Ovary (tissue), 10 donors: ENCODE measurements around the gene MYOCOS. TPM values are rescaled to one million over a fixed set of nuclear protein-coding genes. Genes with fewer than 3 reads are reported as not detected.

ENCODE experiments used
- DNase-seq, 5 donors: peaks; one replicate each; pipeline ENCODE4 v3.0.0-alpha.2; 2019 to 2020
- H3K27ac ChIP-seq, 2 donors: fragments of 200-600 bp; one replicate each; pipeline versions ENCODE4 v1.5.1 to v1.8.0; 2019 to 2022
- H3K27me3 ChIP-seq: fragments of 200-600 bp; one replicate; pipeline ENCODE4 v1.8.0; 2022
- H3K36me3 ChIP-seq: fragments of 200-600 bp; sonication (generic); one replicate; pipeline ENCODE4 v1.5.1; 2019
- H3K4me1 ChIP-seq: one replicate; pipeline ENCODE4 v1.8.1; 2013; ENCODE audit warnings: mild to moderate bottlenecking, moderate library complexity; ENCODE audit not compliant: insufficient read depth
- H3K4me3 ChIP-seq: fragments of 200-600 bp; sonication (generic); one replicate; pipeline ENCODE4 v1.5.1; 2017
- H3K9me3 ChIP-seq, 2 donors: fragments of 200-600 bp in 1 of 2; sonication (generic) in 1 of 2; one replicate each; pipeline versions ENCODE4 v1.5.1 to v1.8.1; 2013 to 2019; ENCODE audit warnings: mild to moderate bottlenecking in 1 of 2, moderate library complexity in 1 of 2
- EP300 ChIP-seq: sonication (generic); formaldehyde crosslinking; IDR thresholded peaks from one replicate; pipeline ENCODE4 v1.6.1; 2017; ENCODE audit warnings: antibody characterized with exemption
- POLR2A ChIP-seq: fragments of 450-650 bp; IDR thresholded peaks from one replicate; pipeline ENCODE4 v1.6.1; 2017; ENCODE audit warnings: antibody characterized with exemption, mild to moderate bottlenecking, moderate library complexity
- WGBS, 3 donors: extraction: QIAGEN DNeasy Blood & Tissue Kit in 1 of 3; methylation state at CpG; one replicate each; pipeline versions ENCODE4 v1.1.5 to v1.1.7; 2013 to 2017; 5-methylcytosine and 5-hydroxymethylcytosine counted together
- intact Hi-C, 4 donors: fragments of 100-400 bp; cut with DNase I; formaldehyde crosslinking; loops; one replicate each; pipeline versions ENCODE4 v1.11.0 to v1.15.1; 2022 to 2023
- long read RNA-seq, 3 donors: library from polyadenylated mRNA in 2 of 3; unstranded in 2 of 3; transcript quantifications; one replicate each; pipeline ENCODE4 v2.0.0 and lab custom pipeline, GENCODE V29; 2021 to 2026
- polyA plus RNA-seq, 2 donors: library from polyadenylated mRNA; stranded (reverse); fragments of 200-250 nt in 1 of 2; fragments of 350-450 nt in 1 of 2; fragmentation: Illumina TruSeq in 1 of 2; extraction: RNeasy Lipid Tissue Mini Kit (QIAGEN cat#74804) in 1 of 2; gene quantifications; one replicate each; pipeline ENCODE4 v1.2.3, GENCODE V29; 2013 to 2014
- total RNA-seq, 7 donors: library from RNA; depleted of rRNA in 2 of 7; stranded (reverse); fragments of >200 nt in 2 of 7; fragmentation: NEBNext Ultra II Directional in 3 of 7; extraction: Animal tissue kit (Norgen Biotek cat#: 25700) in 3 of 7; gene quantifications; one replicate each; pipeline versions ENCODE4 v1.1.0 to v1.2.4, GENCODE V29; 2016 to 2023
- TF ChIP-seq, protein P1 (sequence below), 3 donors: fragments of 450-650 bp in 2 of 3; fragments of 200-600 bp in 1 of 3; IDR thresholded peaks; one replicate each; pipeline versions ENCODE4 v1.5.1 to v1.8.0; 2016 to 2022; ENCODE audit warnings: antibody characterized with exemption in 3 of 3, mild to moderate bottlenecking in 1 of 3
- donor health status: DM: no; HTN: no; CAD: no; lungs with moderate emphysema.
- donor health status: DM: no; HTN: no; CAD: no.
- donor health status: Bipolar disorder and iron deficiency.
- donor health status: DM: yes; HTN: yes; CAD: no.
- donor health status: DM: no; HTN: no; CAD: no.
- donor health status: DM: yes; HTN: yes; CAD: no.

Gene MYOCOS
- total RNA-seq (under 1 TPM in 1 of 7 donors, not detected in 6; 0.57 TPM), polyA plus RNA-seq (under 1 TPM in 1 of 2 donors, not detected in 1; 0.08 TPM)
- long read RNA-seq, donor 1 = 0 reads
- long read RNA-seq, donor 2, partial matches to known transcripts = 0 of 1 reads
- long read RNA-seq, donor 2, other reads (novel, unspliced or antisense) = 0 of 1 reads
- long read RNA-seq, donor 3 = 0 reads

DNA sequence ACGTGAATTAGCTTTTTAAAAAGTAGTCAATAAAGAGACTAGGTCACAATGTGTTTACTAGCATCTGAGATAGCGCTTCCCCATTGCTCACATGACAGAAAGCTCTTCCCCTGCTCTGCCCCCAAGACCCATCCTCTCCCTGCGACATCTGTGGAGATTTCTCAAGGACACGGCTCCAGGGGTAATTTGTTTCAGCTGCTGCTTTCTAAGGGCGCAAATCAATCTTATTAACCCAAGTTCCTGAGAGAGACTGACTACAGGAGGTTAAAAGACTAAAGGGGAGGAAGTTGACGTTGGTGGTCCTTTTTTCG, at the start of gene MYOCOS:
Gene MYOCOS, plus strand, starts transcription at position 92 of the 311 bp plus-strand sequence. CDS start 1,641 bp downstream, outside the sequence.
- intact Hi-C loops = no loop called here
- WGBS, 3 donors = 30 to 42% (median 38%) methylated on average over 7 of the region's 7 CpGs

DNA sequence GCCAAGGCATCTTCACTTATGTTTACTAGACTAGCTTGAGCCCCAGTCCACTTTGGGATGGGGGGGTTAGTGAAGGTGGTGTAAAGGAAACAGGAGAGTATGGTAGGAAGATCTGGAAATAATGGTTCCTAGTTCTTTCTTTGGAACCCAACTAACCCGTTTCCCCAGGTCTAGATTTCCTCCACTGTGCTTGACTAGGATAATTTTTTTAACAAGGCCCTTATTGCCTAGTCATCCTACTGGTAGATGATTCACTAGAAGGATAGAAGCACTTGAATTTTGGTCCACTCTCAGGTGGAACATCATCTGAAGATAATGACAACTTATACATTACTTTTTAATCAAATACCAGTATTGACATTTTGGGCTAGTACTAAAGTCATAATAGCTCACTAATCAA, 45.9 kb upstream of the MYOCOS start:
- H3K27ac ChIP-seq = no peak overlapping the region
- no peaks in the 10 kb centered on the region for H3K36me3 ChIP-seq
- no peaks in the 10 kb centered on the region for H3K9me3 ChIP-seq
- no peak for DNase-seq
- no peaks in the 10 kb centered on the region for H3K27me3 ChIP-seq
- intact Hi-C loops = loop anchor here in 1 of 4 donors (10.0 kb wide), 1 partner anchor 61 kb away; no protein-coding TSS in a partner anchor
- no peaks in the 10 kb centered on the region for H3K4me1 ChIP-seq
- no peak overlapping the region for H3K4me3 ChIP-seq
- no peak for TF ChIP-seq POLR2A
- TF ChIP-seq EP300 = no peak
- TF ChIP-seq, protein P1, sequence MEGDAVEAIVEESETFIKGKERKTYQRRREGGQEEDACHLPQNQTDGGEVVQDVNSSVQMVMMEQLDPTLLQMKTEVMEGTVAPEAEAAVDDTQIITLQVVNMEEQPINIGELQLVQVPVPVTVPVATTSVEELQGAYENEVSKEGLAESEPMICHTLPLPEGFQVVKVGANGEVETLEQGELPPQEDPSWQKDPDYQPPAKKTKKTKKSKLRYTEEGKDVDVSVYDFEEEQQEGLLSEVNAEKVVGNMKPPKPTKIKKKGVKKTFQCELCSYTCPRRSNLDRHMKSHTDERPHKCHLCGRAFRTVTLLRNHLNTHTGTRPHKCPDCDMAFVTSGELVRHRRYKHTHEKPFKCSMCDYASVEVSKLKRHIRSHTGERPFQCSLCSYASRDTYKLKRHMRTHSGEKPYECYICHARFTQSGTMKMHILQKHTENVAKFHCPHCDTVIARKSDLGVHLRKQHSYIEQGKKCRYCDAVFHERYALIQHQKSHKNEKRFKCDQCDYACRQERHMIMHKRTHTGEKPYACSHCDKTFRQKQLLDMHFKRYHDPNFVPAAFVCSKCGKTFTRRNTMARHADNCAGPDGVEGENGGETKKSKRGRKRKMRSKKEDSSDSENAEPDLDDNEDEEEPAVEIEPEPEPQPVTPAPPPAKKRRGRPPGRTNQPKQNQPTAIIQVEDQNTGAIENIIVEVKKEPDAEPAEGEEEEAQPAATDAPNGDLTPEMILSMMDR (IDR thresholded peaks at IDR 0.05) = no peak
- WGBS, 3 donors = 77 to 95% (median 85%) methylated on average over 1 of the region's 1 CpG

More for the DNA sequence above, at the start of gene MYOCOS:
- TF ChIP-seq POLR2A (no peak), EP300 (no peak)
- TF ChIP-seq, protein P1 (IDR thresholded peaks at IDR 0.05) = no peak
- H3K27ac ChIP-seq = no peak within 1 kb of the TSS
- no peaks in the 10 kb centered on the region for H3K4me1 ChIP-seq
- no peak for DNase-seq
- no peaks in the 10 kb centered on the region for H3K27me3 ChIP-seq
- no peaks in the 10 kb centered on the region for H3K36me3 ChIP-seq
- no peak within 1 kb of the TSS for H3K4me3 ChIP-seq
- no peaks in the 10 kb centered on the region for H3K9me3 ChIP-seq

- TF ChIP-seq, protein P1 (IDR thresholded peaks at IDR 0.05) = no peak
- TF ChIP-seq EP300 = no peak
- TF ChIP-seq POLR2A = no peak
- intact Hi-C loops = no loop called here
- no peaks in the 10 kb centered on the region for H3K36me3 ChIP-seq
- no peak overlapping the region for H3K27ac ChIP-seq
- no peak for DNase-seq
- H3K27me3 ChIP-seq = no peaks in the 10 kb centered on the region
- 73 to 88% (median 84%) methylated on average over 3 of the region's 3 CpGs for WGBS, 3 donors
- H3K4me1 ChIP-seq = no peaks in the 10 kb centered on the region
- H3K9me3 ChIP-seq = no peaks in the 10 kb centered on the region
- H3K4me3 ChIP-seq = no peak overlapping the region
Observed at GRCh38 chr1:171581226-171581625, 40.8 kb upstream of the MYOCOS start.

DNA sequence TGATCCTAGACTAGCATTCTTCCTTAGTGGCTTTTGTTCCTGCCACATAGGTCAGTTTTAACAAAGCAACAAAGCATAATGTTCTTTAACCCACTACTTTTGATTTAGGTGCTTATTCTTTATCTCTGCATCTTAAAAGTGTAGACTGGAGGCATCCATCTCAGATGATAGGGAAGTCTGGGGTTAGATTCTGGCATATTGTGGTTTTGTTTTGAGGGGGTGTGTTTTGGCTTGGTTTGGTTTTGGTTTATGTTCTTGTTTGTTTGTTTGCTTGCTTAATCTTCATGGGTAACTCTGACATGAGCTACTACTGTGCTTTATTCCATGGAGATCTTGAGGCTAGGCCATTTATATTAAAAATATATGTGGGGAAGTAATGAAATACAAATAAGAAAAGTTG, 40.3 kb upstream of the MYOCOS start:
- Histone ChIP-seq H3K27ac (no peak overlapping the region), H3K27me3 (no peaks in the 10 kb centered on the region), H3K9me3 (no peaks in the 10 kb centered on the region), H3K36me3 (no peaks in the 10 kb centered on the region), H3K4me3 (no peak overlapping the region), H3K4me1 (no peaks in the 10 kb centered on the region)
- TF ChIP-seq, protein P1 (IDR thresholded peaks at IDR 0.05) = no peak
- TF ChIP-seq POLR2A (no peak), EP300 (no peak)
- intact Hi-C loops = no loop called here
- DNase-seq = no peak
